ENCODE data around the gene CCL20. TPM values are rescaled to one million over a fixed set of nuclear protein-coding genes. Genes with fewer than 3 reads are reported as not detected.
"Not testable (repeated sequence)": the region's sequence is repeated elsewhere in the genome, so short reads cannot be mapped to it uniquely, and the experiment has no call there.

The CCL20 gene
- polyA plus RNA-seq, 1 donor from 2014 or later, result not detected

GRCh38 chr2:227834423-227834822 is 20.8 kb downstream of the CCL20 start:
- no peak overlapping the region for H3K27ac ChIP-seq (ENCODE audit: low read length)
- H2AFZ ChIP-seq (ENCODE audit: low read depth, low read length), result no peak overlapping the region
- no peak overlapping the region for H3K4me2 ChIP-seq (ENCODE audit: low read length)
- H3K4me3 ChIP-seq (ENCODE audit: low read length), result no peak overlapping the region
- no peak overlapping the region for H3K9ac ChIP-seq (ENCODE audit: low read length)
- no peaks in the 10 kb centered on the region for H4K20me1 ChIP-seq (ENCODE audit: insufficient read depth)
- H3F3A ChIP-seq (ENCODE audit: insufficient read depth, low read length, poor library complexity, severe bottlenecking), result no peaks in the 10 kb centered on the region
- no peaks in the 10 kb centered on the region for H3K9me2 ChIP-seq (ENCODE audit: insufficient read depth, low read length)
- H3K27me3 ChIP-seq (ENCODE audit: insufficient read depth, low read depth, low read length), result no peaks in the 10 kb centered on the region
- no peaks in the 10 kb centered on the region for H3K9me3 ChIP-seq (ENCODE audit: low read length)
- no peaks in the 10 kb centered on the region for H3K36me3 ChIP-seq (ENCODE audit: insufficient read depth, low read length)
- TF ChIP-seq MXI1 (conservative IDR thresholded peaks at IDR 0.05; ENCODE audit: poor library complexity, severe bottlenecking) (no peak), SMC3 (conservative IDR thresholded peaks at IDR 0.05; ENCODE audit: poor library complexity) (no peak), POLR2AphosphoS5 (IDR thresholded peaks at IDR 0.05) (no peak), REST (IDR thresholded peaks at IDR 0.05; ENCODE audit: borderline replicate concordance) (no peak), EZH2 (IDR thresholded peaks at IDR 0.05; ENCODE audit: borderline replicate concordance, insufficient read depth, low read length, poor library complexity, severe bottlenecking) (no peak), EP300 (conservative IDR thresholded peaks at IDR 0.05; ENCODE audit: poor library complexity, severe bottlenecking) (no peak), TAF1 (IDR thresholded peaks at IDR 0.05; ENCODE audit: low read depth) (no peak), RAD21 (conservative IDR thresholded peaks at IDR 0.05) (no peak), CTCF (IDR thresholded peaks at IDR 0.05; ENCODE audit: poor library complexity, severe bottlenecking) (no peak)
- no peaks in the 10 kb centered on the region for H3K79me2 ChIP-seq (replicated peaks; ENCODE audit: insufficient read depth, low read length)

- TF ChIP-seq POLR2AphosphoS5 (IDR thresholded peaks at IDR 0.05), result no peak
- TF ChIP-seq CTCF (IDR thresholded peaks at IDR 0.05; ENCODE audit: poor library complexity, severe bottlenecking), result no peak
- TF ChIP-seq EP300 (conservative IDR thresholded peaks at IDR 0.05; ENCODE audit: poor library complexity, severe bottlenecking), result no peak
- no peak for TF ChIP-seq TAF1 (IDR thresholded peaks at IDR 0.05; ENCODE audit: low read depth)
- TF ChIP-seq SMC3 (conservative IDR thresholded peaks at IDR 0.05; ENCODE audit: poor library complexity), result no peak
- Histone ChIP-seq H3K9me3 (ENCODE audit: low read length) (no peaks in the 10 kb centered on the region), H3K9ac (ENCODE audit: low read length) (no peak overlapping the region), H3K36me3 (ENCODE audit: insufficient read depth, low read length) (no peaks in the 10 kb centered on the region), H3K4me3 (ENCODE audit: low read length) (no peak overlapping the region), H3K9me2 (ENCODE audit: insufficient read depth, low read length) (no peaks in the 10 kb centered on the region), H3K27ac (ENCODE audit: low read length) (no peak overlapping the region), H3F3A (ENCODE audit: insufficient read depth, low read length, poor library complexity, severe bottlenecking) (no peaks in the 10 kb centered on the region), H2AFZ (ENCODE audit: low read depth, low read length) (no peak overlapping the region), H4K20me1 (ENCODE audit: insufficient read depth) (no peaks in the 10 kb centered on the region), H3K79me2 (replicated peaks; ENCODE audit: insufficient read depth, low read length) (no peaks in the 10 kb centered on the region), H3K4me2 (ENCODE audit: low read length) (no peak overlapping the region), H3K27me3 (ENCODE audit: insufficient read depth, low read depth, low read length) (no peaks in the 10 kb centered on the region)
These were observed 21.4 kb downstream of the CCL20 start for GRCh38 chr2:227834916-227835650.

GRCh38 chr2:227839339-227840129 is 25.9 kb downstream of the CCL20 start:
- H3K4me3 ChIP-seq (ENCODE audit: low read length); H3K27me3 ChIP-seq (ENCODE audit: insufficient read depth, low read depth, low read length); H3F3A ChIP-seq (ENCODE audit: insufficient read depth, low read length, poor library complexity, severe bottlenecking); H2AFZ ChIP-seq (ENCODE audit: low read depth, low read length); H3K9me2 ChIP-seq (ENCODE audit: insufficient read depth, low read length); H3K27ac ChIP-seq (ENCODE audit: low read length); H3K9ac ChIP-seq (ENCODE audit: low read length); H3K36me3 ChIP-seq (ENCODE audit: insufficient read depth, low read length); H3K4me2 ChIP-seq (ENCODE audit: low read length); H3K9me3 ChIP-seq (ENCODE audit: low read length); H4K20me1 ChIP-seq (ENCODE audit: insufficient read depth); H3K79me2 ChIP-seq (replicated peaks; ENCODE audit: insufficient read depth, low read length): not testable (repeated sequence)
